Choroid plexus epithelial cell (primary cell): ENCODE measurements around the gene VPS39.
A peak's percentile ranks its signal among the peaks of the same experiment; 100 is the strongest.

Source experiments
- DNase-seq: peaks from one replicate; pipeline ENCODE4 v3.0.0-alpha.2; 2010; ENCODE audit warnings: low read depth
- H3K4me3 ChIP-seq: 2 replicates; pipeline ENCODE4 v1.5.1; 2011; ENCODE audit warnings: low read depth, mild to moderate bottlenecking, control low read depth, low read length, moderate library complexity
- CTCF ChIP-seq: conservative IDR thresholded peaks from 2 replicates; pipeline ENCODE4 v1.5.1; 2011; ENCODE audit warnings: low read depth, mild to moderate bottlenecking, control low read depth, inconsistent platforms, low read length, moderate library complexity

VPS39 gene

DNA sequence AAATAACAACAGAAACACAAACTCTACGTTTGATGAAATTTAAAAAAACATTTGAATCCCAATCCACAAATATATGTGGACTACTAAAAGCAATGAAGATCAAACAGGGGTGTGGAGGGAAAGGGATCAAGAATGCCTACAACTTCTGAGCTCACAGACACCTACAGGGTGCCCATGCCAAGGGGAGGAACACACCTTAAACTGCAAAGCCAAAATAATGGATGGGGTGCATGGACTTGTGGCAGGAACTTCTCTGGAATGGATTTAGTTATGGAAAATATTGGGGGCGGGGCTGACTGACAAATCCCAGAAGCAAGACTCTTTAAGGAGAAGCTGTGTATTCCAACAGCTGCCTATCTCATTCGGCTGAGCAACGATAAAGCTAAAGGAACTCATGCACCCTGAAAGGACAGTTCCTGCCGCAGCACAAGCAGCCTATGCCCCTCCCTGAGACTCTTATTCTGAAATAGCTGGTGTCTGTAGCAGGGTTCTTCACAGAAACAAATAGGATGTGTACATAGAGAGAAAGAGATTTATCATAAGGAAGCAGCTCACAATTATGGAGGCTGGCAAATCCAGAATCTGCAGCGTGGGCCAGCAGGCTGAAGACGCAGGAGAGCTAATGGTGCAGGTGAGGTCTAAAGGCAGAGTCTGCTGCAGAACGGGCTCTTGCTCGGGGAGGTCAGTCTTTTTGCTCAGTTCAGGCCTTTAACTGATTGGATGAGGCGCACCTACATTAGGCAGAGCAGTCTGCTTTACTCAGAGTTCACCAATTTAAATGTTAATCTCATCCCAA, 89.3 kb downstream of the VPS39 start:
- TF ChIP-seq CTCF, result no peak
- peak; percentile 37 for DNase-seq
- H3K4me3 ChIP-seq, result no peak overlapping the region

DNA sequence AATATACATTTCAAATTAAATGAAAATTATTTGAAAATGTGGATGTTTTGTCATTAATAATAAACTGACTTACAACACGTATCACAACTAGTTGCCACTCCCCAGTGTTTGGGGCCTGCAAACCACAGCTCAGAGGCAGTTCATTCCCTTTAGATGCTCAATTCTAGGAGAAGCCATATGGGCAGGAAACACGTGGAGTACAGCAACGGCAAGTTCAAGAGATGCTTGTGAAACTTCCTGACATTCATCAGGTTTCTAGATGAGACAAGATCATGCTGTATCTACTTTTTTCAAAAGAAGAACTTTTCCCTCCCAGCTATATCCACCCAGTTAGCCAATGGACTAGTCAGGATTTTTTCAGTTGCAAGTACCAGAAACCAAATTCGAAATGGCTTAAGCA, 96.2 kb downstream of the VPS39 start:
- DNase-seq, result no peak
- no peak for TF ChIP-seq CTCF
- H3K4me3 ChIP-seq, result no peak overlapping the region

DNA sequence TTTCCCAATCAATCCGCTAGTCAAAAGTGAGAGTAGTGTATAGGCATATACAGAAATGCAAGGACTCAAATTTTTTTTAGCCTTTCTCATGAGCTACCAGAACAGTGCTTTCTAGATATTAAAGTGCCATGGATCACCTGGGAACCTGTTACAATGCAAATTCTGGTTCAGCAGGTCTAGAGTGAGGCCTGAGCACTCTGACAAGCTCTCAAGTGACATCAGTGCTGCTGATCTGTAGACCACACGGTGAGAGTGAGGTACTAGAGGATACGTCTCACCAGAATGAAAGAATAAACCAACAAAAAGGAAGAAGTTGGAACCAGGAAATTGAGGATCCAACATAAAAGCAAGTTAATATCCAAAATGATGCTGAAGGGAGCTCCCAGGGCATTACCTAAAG, 97.7 kb downstream of the VPS39 start:
- no peak overlapping the region for H3K4me3 ChIP-seq
- no peak for DNase-seq
- no peak for TF ChIP-seq CTCF

DNA sequence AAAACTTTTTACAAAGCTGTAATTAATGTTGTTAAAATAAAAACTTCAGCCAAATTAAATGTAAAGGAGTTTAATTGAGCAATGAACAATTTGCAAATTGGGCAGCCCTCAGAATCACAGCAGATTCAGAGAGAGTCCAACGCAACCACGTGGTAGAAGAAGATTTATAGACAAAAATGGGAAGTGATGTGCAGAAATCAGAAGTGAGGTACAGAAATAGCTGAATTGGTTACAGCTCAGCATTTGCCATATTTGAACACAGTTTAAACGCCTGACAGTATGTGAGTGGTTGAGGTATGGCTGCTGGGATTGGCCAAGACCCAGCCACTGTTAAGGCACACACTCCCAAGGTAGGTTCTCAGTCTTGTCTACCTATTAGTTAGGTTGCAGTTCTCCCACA, 99.3 kb downstream of the VPS39 start:
- H3K4me3 ChIP-seq, result no peak overlapping the region
- no peak for TF ChIP-seq CTCF
- DNase-seq, result no peak
